Stomach (tissue), 19 donors: ENCODE data around the gene VASH2. TPM values are rescaled to one million over a fixed set of nuclear protein-coding genes. Genes with fewer than 3 reads are reported as not detected.
"Not testable (repeated sequence)": the region's sequence is repeated elsewhere in the genome, so short reads cannot be mapped to it uniquely, and the experiment has no call there.

Source experiments
- DNase-seq, 2 donors: peaks; one replicate each; pipeline versions ENCODE4 v3.0.0 to v3.0.0-alpha.2; 2013 to 2019
- H3K27ac ChIP-seq, 5 donors: fragments of 200-600 bp in 4 of 5; sonication (generic) in 4 of 5; one replicate each; pipeline ENCODE4 v1.5.1; 2013 to 2019; ENCODE audit warnings: mild to moderate bottlenecking in 1 of 5, moderate library complexity in 1 of 5
- H3K27me3 ChIP-seq, 3 donors: fragments of 200-600 bp; sonication (generic); one replicate each; pipeline ENCODE4 v1.5.1; 2017 to 2019; ENCODE audit warnings: mixed run types in 1 of 3
- H3K36me3 ChIP-seq, 4 donors: fragments of 200-600 bp; sonication (generic); 1 replicate in 3 of 4; 2 replicates in 1 of 4; pipeline ENCODE4 v1.5.1; 2016 to 2019
- H3K4me1 ChIP-seq, 4 donors: fragments of 200-600 bp; sonication (generic); one replicate each; pipeline ENCODE4 v1.5.1; 2016 to 2019
- H3K4me3 ChIP-seq, 4 donors: fragments of 200-600 bp; sonication (generic) in 3 of 4; one replicate each; pipeline ENCODE4 v1.5.1; 2016 to 2019; ENCODE audit warnings: mild to moderate bottlenecking in 1 of 4
- H3K9me3 ChIP-seq, 4 donors: fragments of 200-600 bp; sonication (generic); one replicate each; pipeline ENCODE4 v1.5.1; 2016 to 2019
- CTCF ChIP-seq, 7 experiments: fragments of 450-650 bp in 4 of 7; fragments of 200-600 bp in 3 of 7; sonication (generic) in 3 of 7; IDR thresholded peaks; one replicate each; pipeline ENCODE4 v1.5.1; 2016 to 2019; ENCODE audit warnings: antibody characterized with exemption in 7 of 7, control low read depth in 2 of 7, mild to moderate bottlenecking in 1 of 7
- EP300 ChIP-seq: sonication (generic); formaldehyde crosslinking; IDR thresholded peaks from one replicate; pipeline ENCODE4 v1.6.1; 2017; ENCODE audit warnings: antibody characterized with exemption
- POLR2A ChIP-seq, 4 donors: fragments of 450-650 bp; IDR thresholded peaks; one replicate each; pipeline ENCODE4 v1.6.1; 2016; ENCODE audit warnings: antibody characterized with exemption in 4 of 4, control low read depth in 2 of 4, mild to moderate bottlenecking in 1 of 4, moderate library complexity in 1 of 4
- POLR2AphosphoS5 ChIP-seq, 3 donors: sonication (generic); formaldehyde crosslinking; IDR thresholded peaks; one replicate each; pipeline ENCODE4 v1.6.1; 2016; ENCODE audit warnings: antibody characterized with exemption in 3 of 3
- WGBS, 5 donors: extraction: QIAGEN DNeasy Blood & Tissue Kit in 3 of 5; methylation state at CpG; one replicate each; pipeline versions ENCODE4 v1.1.5 to v1.1.7; 2013 to 2018; 5-methylcytosine and 5-hydroxymethylcytosine counted together
- intact Hi-C: fragments of 100-400 bp; cut with DNase I; formaldehyde crosslinking; loops from one replicate; pipeline ENCODE4 v1.15.1; 2023; ENCODE audit warnings: low total_unique reads
- long read RNA-seq, 10 donors: transcript quantifications; one replicate each; lab custom pipeline, GENCODE V29; 2026
- polyA plus RNA-seq, 3 donors: library from polyadenylated mRNA; stranded (reverse); fragments of 200-250 nt; gene quantifications; one replicate each; pipeline ENCODE4 v1.2.3, GENCODE V29; 2013
- total RNA-seq, 5 donors: library from RNA; depleted of rRNA; stranded (reverse); fragments of >200 nt; gene quantifications; one replicate each; pipeline versions ENCODE4 v1.1.0 to v1.2.3, GENCODE V29; 2014 to 2016
- donor health status: healthy with polysubstance abuse.
- donor health status: Bipolar disorder and iron deficiency.
- donor health status: healthy.

The VASH2 gene
- total RNA-seq (10 to 100 TPM in 1 of 5 donors, not detected in 4; 10.3 TPM), polyA plus RNA-seq (under 1 TPM; 0.13 to 0.93 (median 0.92) TPM)
- long read RNA-seq, donor 1: 0 reads
- long read RNA-seq, donor 2: 0 reads
- long read RNA-seq, donor 3, partial matches to known transcripts: 0 of 1 reads
- long read RNA-seq, donor 3, other reads (novel, unspliced or antisense): 0 of 1 reads
- long read RNA-seq, donor 4: 0 reads
- long read RNA-seq, donor 5, partial matches to known transcripts: 0 of 1 reads
- long read RNA-seq, donor 5, other reads (novel, unspliced or antisense): 0 of 1 reads
- long read RNA-seq, donor 6: 0 reads
- long read RNA-seq, donor 7: 0 reads
- long read RNA-seq, donor 8: 0 reads
- long read RNA-seq, donor 9: 0 reads
- long read RNA-seq, donor 10: 0 reads

- Histone ChIP-seq H3K4me1 (peaks cover 15 to 28% (median 19%) of the 10 kb centered on the region in 4 donors), H3K4me3 (peak within 1 kb of the TSS; percentile 58 to 80 (median 66)), H3K27ac (peak within 1 kb of the TSS in 3 of 5 donors; percentile 19 to 58 (median 26)), H3K27me3 (peaks cover 0 to 31% (median 14%) of the 10 kb centered on the region in 3 donors), H3K36me3 (no peaks in the 10 kb centered on the region), H3K9me3 (no peaks in the 10 kb centered on the region)
- WGBS, 5 donors: 0 to 1% (median 1%) methylated on average over 24 to 61 of the region's 61 CpGs
- TF ChIP-seq EP300: no peak
- no peak for TF ChIP-seq CTCF (IDR thresholded peaks at IDR 0.05)
- TF ChIP-seq POLR2AphosphoS5 (IDR thresholded peaks at IDR 0.05): no peak
- TF ChIP-seq POLR2A (IDR thresholded peaks at IDR 0.05): no peak
- peak; percentile 82 to 96 for DNase-seq
- intact Hi-C loops: no loop called here
Measured at GRCh38 chr1:212950243-212951125, at the start of gene VASH2. Gene VASH2, plus strand, starts transcription at chr1:212950541. Its CDS starts 1,002 bp downstream, at chr1:212951543.

- peaks cover 13 to 37% (median 27%) of the 10 kb centered on the region in 4 donors for H3K9me3 ChIP-seq
- no peaks in the 10 kb centered on the region for H3K27me3 ChIP-seq
- no peak for TF ChIP-seq EP300
- no peak for DNase-seq
- H3K36me3 ChIP-seq: peaks cover 0 to 38% (median 36%) of the 10 kb centered on the region in 4 donors
- intact Hi-C loops: no loop called here
- WGBS, 5 donors: 86 to 98% (median 93%) methylated on average over 2 of the region's 2 CpGs
- no peak overlapping the region for H3K4me3 ChIP-seq
- no peaks in the 10 kb centered on the region for H3K4me1 ChIP-seq
- no peak overlapping the region for H3K27ac ChIP-seq
Measured at GRCh38 chr1:212901290-212901689, 49.1 kb upstream of the VASH2 start.

GRCh38 chr1:212902054-212902453 lies 48.3 kb upstream of the VASH2 start:
- Histone ChIP-seq H3K4me1 (no peaks in the 10 kb centered on the region), H3K27ac (no peak overlapping the region), H3K27me3 (no peaks in the 10 kb centered on the region), H3K36me3 (peaks cover 0 to 34% (median 30%) of the 10 kb centered on the region in 4 donors), H3K4me3 (no peak overlapping the region), H3K9me3 (peaks cover 13 to 37% (median 27%) of the 10 kb centered on the region in 4 donors)
- TF ChIP-seq POLR2A (IDR thresholded peaks at IDR 0.05): no peak
- no peak for TF ChIP-seq POLR2AphosphoS5 (IDR thresholded peaks at IDR 0.05)
- no peak for TF ChIP-seq CTCF (IDR thresholded peaks at IDR 0.05)
- TF ChIP-seq EP300: no peak
- intact Hi-C loops: no loop called here
- no peak for DNase-seq
- WGBS, 5 donors: 78 to 98% (median 97%) methylated on average over 3 of the region's 3 CpGs

GRCh38 chr1:212903664-212904063 lies 46.7 kb upstream of the VASH2 start:
- H3K9me3 ChIP-seq: peaks cover 13 to 37% (median 27%) of the 10 kb centered on the region in 4 donors
- H3K4me1 ChIP-seq: no peaks in the 10 kb centered on the region
- H3K4me3 ChIP-seq: no peak overlapping the region
- intact Hi-C loops: no loop called here
- no peak overlapping the region for H3K27ac ChIP-seq
- TF ChIP-seq CTCF (IDR thresholded peaks at IDR 0.05): no peak
- no peak for TF ChIP-seq POLR2A (IDR thresholded peaks at IDR 0.05)
- no peak for TF ChIP-seq POLR2AphosphoS5 (IDR thresholded peaks at IDR 0.05)
- no peak for TF ChIP-seq EP300
- WGBS, 5 donors: 90 to 100% (median 95%) methylated on average over 1 of the region's 1 CpG
- no peaks in the 10 kb centered on the region for H3K27me3 ChIP-seq
- no peak for DNase-seq
- peaks cover 0 to 17% (median 15%) of the 10 kb centered on the region in 4 donors for H3K36me3 ChIP-seq

GRCh38 chr1:212908071-212908470 lies 42.3 kb upstream of the VASH2 start:
- H3K27ac ChIP-seq, H3K4me1 ChIP-seq, DNase-seq, H3K9me3 ChIP-seq, H3K27me3 ChIP-seq, intact Hi-C loops, H3K36me3 ChIP-seq, H3K4me3 ChIP-seq: not testable (repeated sequence)
- WGBS, 5 donors: 69 to 82% (median 77%) methylated on average over 12 of the region's 12 CpGs
